GM18526 (cell line): Measurements from ENCODE around the gene CCNYL1.

Source experiments
- POLR2A ChIP-seq: IDR thresholded peaks from 3 replicates; pipeline ENCODE4 v1.6.1; 2011; ENCODE audit not compliant: insufficient read length; ENCODE audit errors: extremely low read depth

Gene CCNYL1

DNA sequence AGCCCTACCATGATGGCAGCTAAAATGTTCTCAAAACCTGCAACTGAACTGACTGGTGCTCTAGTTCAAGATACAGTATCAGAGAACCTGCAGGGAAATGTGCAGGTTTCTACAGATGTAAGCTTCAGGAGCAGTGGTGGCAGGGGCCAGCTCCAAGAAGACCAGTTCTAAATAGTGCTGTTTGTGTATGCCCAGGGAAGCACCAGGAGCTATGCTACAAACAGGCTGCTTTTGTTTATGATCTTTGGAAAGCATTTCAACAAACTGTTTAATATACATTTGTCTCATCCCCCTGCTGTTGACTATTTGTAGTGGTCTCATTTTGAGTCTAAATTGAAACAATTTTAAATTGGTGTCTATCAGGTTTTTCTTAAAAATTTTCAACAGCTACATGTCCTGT is 37.6 kb downstream of the CCNYL1 start:
- no peak for TF ChIP-seq POLR2A

DNA sequence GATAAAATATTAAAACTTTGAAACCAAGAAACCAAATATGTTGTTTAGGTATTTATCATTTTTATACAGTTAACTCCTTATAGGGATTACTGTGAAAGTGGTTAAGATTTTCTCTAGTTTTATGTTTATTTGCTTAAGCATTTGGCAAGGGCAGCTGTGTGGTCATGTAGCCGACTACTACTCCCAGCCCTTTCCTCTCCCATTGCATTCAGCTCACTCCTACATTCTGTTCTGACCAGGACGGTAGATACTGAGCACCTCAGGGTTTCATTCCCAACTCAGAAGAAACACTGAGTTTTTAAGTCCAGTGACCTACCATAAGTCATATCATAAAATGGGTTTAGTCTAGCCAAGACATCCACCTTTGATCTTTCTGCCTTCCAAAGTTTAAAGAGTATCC is 38.4 kb downstream of the CCNYL1 start:
- TF ChIP-seq POLR2A: no peak

- no peak for TF ChIP-seq POLR2A
Observed at GRCh38 chr2:207750345-207750744, 38.9 kb downstream of the CCNYL1 start.

DNA sequence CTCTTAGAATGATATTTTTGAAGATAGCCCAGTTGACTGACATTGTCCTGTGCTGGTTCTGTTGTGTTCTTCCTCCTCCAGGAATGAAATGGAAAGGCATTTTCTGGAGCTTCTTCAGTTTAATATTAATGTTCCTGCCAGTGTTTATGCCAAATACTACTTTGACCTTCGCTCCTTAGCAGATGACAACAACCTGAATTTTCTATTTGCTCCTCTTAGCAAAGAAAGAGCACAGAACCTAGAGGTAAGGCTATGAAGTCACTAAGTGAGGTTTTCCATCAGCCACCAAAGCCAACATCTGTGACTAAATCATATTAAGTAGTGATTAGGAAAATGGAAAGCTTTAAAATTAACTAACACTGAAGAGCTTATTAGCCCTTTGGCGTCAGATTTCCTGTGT is 39.4 kb downstream of the CCNYL1 start:
- no peak for TF ChIP-seq POLR2A

GRCh38 chr2:207754498-207755383 is 43.3 kb downstream of the CCNYL1 start:
- no peak for TF ChIP-seq POLR2A

GRCh38 chr2:207758025-207758424 is 46.6 kb downstream of the CCNYL1 start:
- no peak for TF ChIP-seq POLR2A

DNA sequence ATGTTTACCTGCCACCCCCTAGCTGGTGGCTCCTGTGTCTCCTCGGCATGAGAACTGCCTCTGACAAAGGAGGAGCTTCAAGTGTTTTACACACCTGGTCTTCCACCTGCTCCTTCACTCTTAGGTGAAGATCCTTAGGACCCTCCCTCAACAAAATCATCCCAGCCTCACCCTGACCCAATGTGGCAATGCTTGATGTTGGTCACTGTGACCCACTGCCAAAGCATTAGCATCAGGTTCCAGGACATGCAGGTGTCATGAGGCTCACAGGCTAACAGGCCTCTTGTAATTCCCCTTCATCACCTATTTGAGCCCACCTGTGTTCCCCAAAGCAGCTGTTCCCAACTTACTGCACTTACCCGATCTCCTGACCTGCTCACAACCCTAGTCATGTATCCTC is 48.5 kb downstream of the CCNYL1 start:
- TF ChIP-seq POLR2A: no peak

DNA sequence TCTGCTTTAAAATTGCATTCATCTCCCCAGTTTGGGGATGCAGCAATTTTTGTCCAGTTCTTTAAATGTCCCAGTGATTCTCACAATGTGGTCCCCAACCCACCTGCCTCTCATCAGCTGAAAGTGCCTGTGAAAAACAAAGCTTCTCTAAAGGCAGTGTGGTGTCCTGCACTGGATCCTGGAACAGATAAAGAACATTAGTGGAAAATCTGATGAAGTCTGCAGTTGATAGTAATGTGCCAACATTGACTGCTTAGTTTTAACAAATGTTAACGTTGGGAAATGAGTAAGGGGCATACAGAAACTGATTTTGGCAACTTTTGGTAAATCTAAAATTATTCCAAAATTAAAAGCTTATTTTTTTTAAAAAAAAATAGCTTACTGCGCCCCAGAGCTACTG is 49.0 kb downstream of the CCNYL1 start:
- no peak for TF ChIP-seq POLR2A

- TF ChIP-seq POLR2A: no peak
Observed at GRCh38 chr2:207762146-207762545, 50.7 kb downstream of the CCNYL1 start.

GRCh38 chr2:207763303-207763917 is 52.0 kb downstream of the CCNYL1 start:
- no peak for TF ChIP-seq POLR2A

- no peak for TF ChIP-seq POLR2A
Observed at GRCh38 chr2:207764096-207764630, 52.7 kb downstream of the CCNYL1 start.

DNA sequence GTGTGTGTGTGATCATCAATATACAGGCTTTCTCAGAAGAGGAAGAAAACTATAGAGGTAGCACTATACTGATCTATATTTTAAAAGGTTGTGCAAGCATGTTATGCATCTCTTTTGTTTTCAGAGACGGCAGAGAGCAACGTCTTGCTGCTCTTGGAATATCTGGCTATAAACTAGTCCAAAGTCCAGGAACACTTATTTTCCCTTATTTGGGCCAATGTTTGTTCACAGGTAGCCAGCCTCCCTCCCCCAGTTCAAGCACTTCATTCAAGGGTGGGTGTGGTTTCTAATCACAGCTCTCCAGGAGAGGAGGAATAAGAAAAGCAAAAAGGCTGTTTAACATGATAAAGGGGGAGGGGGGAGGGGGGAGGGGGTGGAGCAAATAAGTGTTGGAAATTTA is 54.1 kb downstream of the CCNYL1 start:
- no peak for TF ChIP-seq POLR2A

DNA sequence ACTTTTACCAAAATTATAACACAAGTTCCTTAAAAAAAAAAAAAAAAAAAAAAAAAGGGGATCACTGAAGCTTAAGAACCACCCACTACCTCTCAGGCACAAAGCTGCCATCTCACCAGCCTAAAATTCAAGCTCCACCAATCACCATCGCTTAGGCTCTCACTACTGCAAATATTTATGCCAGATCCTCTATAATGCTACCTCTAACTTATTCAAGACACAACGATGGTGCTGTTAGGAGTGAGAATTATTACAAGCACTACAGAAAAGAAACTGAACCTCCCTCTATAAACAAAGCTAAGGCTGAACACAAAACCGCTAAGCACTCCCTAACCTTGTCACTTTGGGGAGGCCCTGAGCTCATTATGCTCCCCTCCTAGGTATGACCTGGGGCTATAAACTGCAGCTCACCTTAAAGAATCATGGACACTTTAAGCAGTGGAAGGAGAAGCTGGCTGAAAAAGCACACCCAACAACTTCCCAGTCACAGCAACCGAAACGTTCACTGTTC is 54.7 kb downstream of the CCNYL1 start:
- TF ChIP-seq POLR2A: no peak

DNA sequence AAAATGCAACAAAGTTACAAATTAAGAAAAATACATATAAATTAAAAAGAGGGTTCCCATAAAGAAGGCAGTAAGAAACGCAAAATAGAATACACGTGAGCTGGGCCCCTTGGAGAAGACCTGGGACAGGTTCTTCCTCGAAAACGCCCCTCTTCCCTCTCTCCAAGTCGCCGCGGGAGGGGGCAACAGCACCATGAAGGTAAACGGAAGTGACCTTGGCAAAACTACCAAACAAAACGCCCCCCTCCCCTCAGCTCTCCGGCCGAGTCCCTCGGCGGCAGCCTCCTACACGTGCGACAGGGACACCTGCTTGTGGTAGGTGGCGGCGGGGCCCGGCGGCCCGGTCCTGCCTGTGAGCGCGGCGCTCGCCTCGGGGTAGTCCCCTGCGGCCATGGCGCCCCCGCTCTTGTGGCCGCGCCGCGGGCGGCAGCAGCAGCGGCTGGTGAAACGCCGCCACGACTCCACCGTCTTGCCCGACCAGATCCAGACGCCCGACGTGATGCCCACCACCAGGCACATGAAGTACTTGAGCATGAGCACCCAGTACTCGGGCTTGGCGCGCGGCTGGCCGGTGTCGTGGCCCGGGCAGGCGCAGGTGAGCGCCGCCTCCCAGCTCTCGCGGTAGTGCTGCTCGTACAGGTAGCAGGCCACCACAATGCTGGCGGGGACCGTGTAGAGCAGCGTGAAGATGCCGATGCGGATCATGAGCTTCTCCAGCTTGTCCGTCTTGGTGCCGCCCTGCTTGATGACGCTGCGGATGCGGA is 55.4 kb downstream of the CCNYL1 start:
- TF ChIP-seq POLR2A: no peak

DNA sequence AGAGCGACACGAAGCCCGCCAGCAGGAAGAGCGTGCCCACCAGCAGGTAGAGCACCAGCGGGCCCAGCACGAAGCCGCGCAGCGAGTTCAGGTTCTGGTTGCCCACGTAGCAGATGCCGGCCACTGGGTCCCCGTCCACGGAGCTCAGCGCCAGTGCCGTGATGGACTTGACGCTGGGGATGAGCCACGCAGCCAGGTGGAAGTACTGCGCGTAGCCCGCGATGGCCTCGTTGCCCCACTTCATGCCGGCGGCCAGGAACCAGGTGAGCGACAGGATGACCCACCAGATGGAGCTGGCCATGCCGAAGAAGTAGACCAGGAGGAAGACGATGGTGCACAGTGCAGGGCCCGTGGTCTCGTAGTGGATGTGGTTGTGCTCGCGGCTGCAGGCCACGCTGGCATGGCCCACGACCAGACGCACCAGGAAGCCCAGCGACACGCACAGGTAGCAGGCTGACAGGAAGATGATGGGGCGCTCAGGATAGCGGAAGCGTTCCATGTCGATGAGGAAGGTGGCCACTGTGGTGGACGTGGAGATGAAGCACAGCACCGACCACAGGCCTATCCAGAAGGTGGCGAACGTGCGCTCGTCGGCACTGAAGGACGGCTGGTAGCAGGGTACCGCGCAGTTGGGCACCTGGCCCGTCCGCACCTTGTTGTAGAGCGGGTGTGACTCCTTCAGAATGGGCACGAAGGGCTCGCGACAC is 56.2 kb downstream of the CCNYL1 start:
- no peak for TF ChIP-seq POLR2A

DNA sequence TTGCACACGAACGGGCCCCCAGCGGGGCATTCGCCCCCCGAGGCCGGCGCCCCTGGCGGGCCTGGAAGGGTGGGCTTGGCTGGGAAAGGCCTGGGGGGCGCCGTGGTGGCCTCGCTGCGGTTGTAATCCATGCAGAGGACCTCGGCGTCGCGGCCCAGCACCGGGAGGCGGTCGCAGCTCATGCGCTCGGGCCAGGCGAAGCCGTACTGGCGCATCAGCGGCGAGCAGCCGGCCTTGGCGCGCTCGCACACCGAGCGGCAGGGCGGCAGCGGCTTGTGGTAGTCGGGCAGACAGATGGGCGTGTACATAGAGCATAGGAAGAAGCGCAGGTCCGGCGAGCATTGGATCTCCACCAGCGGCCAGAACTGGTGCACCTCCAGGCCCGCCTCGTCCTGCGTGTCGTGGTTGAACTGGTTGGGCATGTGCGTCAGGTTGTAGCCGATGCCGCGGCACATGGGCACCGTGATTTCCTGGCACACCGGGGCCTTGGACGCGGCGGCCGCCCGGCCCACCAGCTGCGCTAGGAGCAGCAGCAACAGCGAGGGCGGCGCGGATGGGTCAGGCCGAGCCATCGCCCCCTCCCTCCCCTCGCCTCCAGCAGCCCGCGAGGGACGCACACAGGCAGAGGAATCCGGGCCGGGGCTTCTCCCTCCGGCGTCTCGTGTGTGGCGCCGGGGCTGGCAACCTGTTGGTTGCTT is 56.9 kb downstream of the CCNYL1 start:
- TF ChIP-seq POLR2A: no peak
